Tibial nerve (tissue), 4 donors: ENCODE data around the gene FAM43A. TPM values are rescaled to one million over a fixed set of nuclear protein-coding genes. Genes with fewer than 3 reads are reported as not detected.

Source experiments
- DNase-seq, 2 donors: peaks; one replicate each; pipeline ENCODE4 v3.0.0-alpha.2; 2019; ENCODE audit warnings: low spot score in 2 of 2
- H3K27ac ChIP-seq, 4 donors: fragments of 200-600 bp; sonication (generic) in 3 of 4; one replicate each; pipeline ENCODE4 v1.5.1; 2017 to 2019; ENCODE audit warnings: mild to moderate bottlenecking in 1 of 4
- H3K27me3 ChIP-seq, 2 donors: fragments of 200-600 bp; sonication (generic) in 1 of 2; one replicate each; pipeline versions ENCODE4 v1.5.1 to v1.6.0; 2017 to 2019
- H3K36me3 ChIP-seq, 3 donors: fragments of 200-600 bp; sonication (generic); one replicate each; pipeline ENCODE4 v1.5.1; 2018 to 2019
- H3K4me1 ChIP-seq, 4 donors: fragments of 200-600 bp; sonication (generic) in 3 of 4; one replicate each; pipeline ENCODE4 v1.5.1; 2017 to 2019
- H3K4me3 ChIP-seq, 4 donors: fragments of 200-600 bp; sonication (generic) in 3 of 4; one replicate each; pipeline ENCODE4 v1.5.1; 2017 to 2019; ENCODE audit warnings: mild to moderate bottlenecking in 1 of 4, moderate library complexity in 1 of 4
- H3K9me3 ChIP-seq, 4 donors: fragments of 200-600 bp; sonication (generic) in 3 of 4; one replicate each; pipeline ENCODE4 v1.5.1; 2017 to 2019
- CTCF ChIP-seq, 5 experiments: fragments of 200-600 bp in 3 of 5; fragments of 450-650 bp in 2 of 5; sonication (generic) in 3 of 5; IDR thresholded peaks; one replicate each; pipeline ENCODE4 v1.5.1; 2016 to 2019; ENCODE audit warnings: antibody characterized with exemption in 5 of 5, mild to moderate bottlenecking in 3 of 5, moderate library complexity in 2 of 5
- EP300 ChIP-seq, 2 donors: sonication (generic); formaldehyde crosslinking; IDR thresholded peaks; one replicate each; pipeline ENCODE4 v1.6.1; 2017; ENCODE audit warnings: antibody characterized with exemption in 2 of 2, mild to moderate bottlenecking in 1 of 2
- POLR2A ChIP-seq, 2 donors: fragments of 450-650 bp; IDR thresholded peaks; one replicate each; pipeline ENCODE4 v1.6.1; 2017; ENCODE audit warnings: antibody characterized with exemption in 2 of 2, mild to moderate bottlenecking in 2 of 2, moderate library complexity in 2 of 2
- WGBS, 2 donors: methylation state at CpG; one replicate each; pipeline ENCODE4 v1.1.5; 2018; 5-methylcytosine and 5-hydroxymethylcytosine counted together
- total RNA-seq, 4 donors: library from RNA; depleted of rRNA; stranded (reverse); fragments of >200 nt; gene quantifications; one replicate each; pipeline ENCODE4 v1.1.0, GENCODE V29; 2016

Gene FAM43A
- total RNA-seq, 4 donors from 2014 or later: 19.8 to 47.7 (median 35.8) TPM

GRCh38 chr3:194686816-194687637, 1.3 kb downstream of the FAM43A start:
- Histone ChIP-seq H3K27ac (peak overlapping the region in 2 of 4 donors; percentile 74 to 85), H3K9me3 (no peaks in the 10 kb centered on the region), H3K27me3 (peaks cover 0 to 20% of the 10 kb centered on the region in 2 donors), H3K4me3 (peak overlapping the region; percentile 59 to 91 (median 61)), H3K4me1 (peaks cover 0 to 74% (median 26%) of the 10 kb centered on the region in 4 donors), H3K36me3 (no peaks in the 10 kb centered on the region)
- DNase-seq: peak in 1 of 2 donors; percentile 16
- WGBS, 2 donors: 3 to 9% methylated on average over 16 to 67 of the region's 86 CpGs
- no peak for TF ChIP-seq CTCF (IDR thresholded peaks at IDR 0.05)
- TF ChIP-seq POLR2A (IDR thresholded peaks at IDR 0.05): no peak
- TF ChIP-seq EP300 (IDR thresholded peaks at IDR 0.05): peak in 1 of 2 donors; percentile 7

GRCh38 chr3:194687638-194688199, 2.0 kb downstream of the FAM43A start:
- no peaks in the 10 kb centered on the region for H3K36me3 ChIP-seq
- peak in 1 of 2 donors; percentile 17 for DNase-seq
- peak overlapping the region; percentile 59 to 91 (median 61) for H3K4me3 ChIP-seq
- H3K27ac ChIP-seq: peak overlapping the region; percentile 50 to 85 (median 70)
- peaks cover 0 to 69% (median 26%) of the 10 kb centered on the region in 4 donors for H3K4me1 ChIP-seq
- WGBS, 2 donors: 1 to 2% methylated on average over 29 to 47 of the region's 57 CpGs
- TF ChIP-seq CTCF (IDR thresholded peaks at IDR 0.05): peak; percentile 23 to 55 (median 31)
- no peak for TF ChIP-seq EP300 (IDR thresholded peaks at IDR 0.05)
- no peak for TF ChIP-seq POLR2A (IDR thresholded peaks at IDR 0.05)
- H3K27me3 ChIP-seq: peaks cover 0 to 20% of the 10 kb centered on the region in 2 donors
- H3K9me3 ChIP-seq: no peaks in the 10 kb centered on the region

- no peaks in the 10 kb centered on the region for H3K36me3 ChIP-seq
- no peak for TF ChIP-seq CTCF (IDR thresholded peaks at IDR 0.05)
- H3K27me3 ChIP-seq: peaks cover 0 to 20% of the 10 kb centered on the region in 2 donors
- WGBS, 2 donors: 9 to 13% methylated on average over 16 of the region's 16 CpGs
- no peak for DNase-seq
- peak overlapping the region; percentile 50 to 85 (median 70) for H3K27ac ChIP-seq
- H3K9me3 ChIP-seq: no peaks in the 10 kb centered on the region
- H3K4me3 ChIP-seq: peak overlapping the region; percentile 59 to 91 (median 61)
- H3K4me1 ChIP-seq: peaks cover 0 to 63% (median 23%) of the 10 kb centered on the region in 4 donors
Measured at GRCh38 chr3:194688200-194688740, 2.6 kb downstream of the FAM43A start.

- Histone ChIP-seq H3K4me3 (peak overlapping the region in 2 of 4 donors; percentile 15 to 60), H3K36me3 (no peaks in the 10 kb centered on the region), H3K4me1 (peaks cover 0 to 63% (median 23%) of the 10 kb centered on the region in 4 donors), H3K27me3 (peaks cover 0 to 20% of the 10 kb centered on the region in 2 donors), H3K9me3 (no peaks in the 10 kb centered on the region), H3K27ac (peak overlapping the region in 3 of 4 donors; percentile 15 to 71 (median 52))
- no peak for DNase-seq
- no peak for TF ChIP-seq POLR2A (IDR thresholded peaks at IDR 0.05)
- TF ChIP-seq EP300 (IDR thresholded peaks at IDR 0.05): no peak
- TF ChIP-seq CTCF (IDR thresholded peaks at IDR 0.05): no peak
- 66 to 67% methylated on average over 6 of the region's 6 CpGs for whole genome bisulfite sequencing, 2 donors
Measured at GRCh38 chr3:194688946-194689345, 3.3 kb downstream of the FAM43A start.
